ENCODE data around the gene RLN2. TPM values are rescaled to one million over a fixed set of nuclear protein-coding genes. Genes with fewer than 3 reads are reported as not detected.

The RLN2 gene
- total RNA-seq, 1 experiment from 2014 or later: 3.7 TPM

- H2BK15ac ChIP-seq (ENCODE audit: low read depth, low read length): no peak overlapping the region
- H3K56ac ChIP-seq (ENCODE audit: insufficient read length, low read depth, low read length): no peak overlapping the region
- no peak overlapping the region for H3K23ac ChIP-seq (ENCODE audit: insufficient read length, low read depth, low read length)
- Mint-ChIP-seq H3K27ac (no peak overlapping the region), H3K27me3 (ENCODE audit: low read depth) (no peaks in the 10 kb centered on the region; the same call in none of the 2 replicates), H3K4me3 (no peak overlapping the region), H3K4me1 (peaks cover 7 to 9% of the 10 kb centered on the region in 2 experiments), H3K36me3 (ENCODE audit: insufficient read depth in 1 of 3, low read depth in 3 of 3) (no peaks in the 10 kb centered on the region), H3K9me3 (peaks cover 1 to 2% of the 10 kb centered on the region in 2 experiments; a peak in 1 of 5 replicates)
- H3K18ac ChIP-seq (ENCODE audit: insufficient read length, low read depth, low read length): no peak overlapping the region
- no peaks in the 10 kb centered on the region for H3K79me1 ChIP-seq (ENCODE audit: insufficient read depth, low read depth, low read length, poor library complexity, severe bottlenecking)
- H2BK20ac ChIP-seq (ENCODE audit: low read depth, low read length, poor library complexity, severe bottlenecking): no peak overlapping the region
- H4K91ac ChIP-seq (ENCODE audit: insufficient read length, low read depth, low read length): no peak overlapping the region
- H3T11ph ChIP-seq (ENCODE audit: low read length): no peak overlapping the region
- no peaks in the 10 kb centered on the region for H3K23me2 ChIP-seq (ENCODE audit: insufficient read length, low read depth, low read length, poor library complexity, severe bottlenecking)
- DNase-seq: no peak
- no peak overlapping the region for H3K14ac ChIP-seq (ENCODE audit: insufficient read depth, low read length)
- H3K4me2 ChIP-seq (ENCODE audit: insufficient read depth, insufficient read length, low read length): no peak overlapping the region
- H2AFZ ChIP-seq (ENCODE audit: low read length): no peak overlapping the region
- no peak overlapping the region for H4K5ac ChIP-seq (ENCODE audit: insufficient read length, low read depth, low read length)
- TF ChIP-seq CTCF (conservative IDR thresholded peaks at IDR 0.05): no peak
- H4K8ac ChIP-seq (replicated peaks; ENCODE audit: insufficient read length, low read depth, low read length): no peak overlapping the region
- no peak overlapping the region for H3K4ac ChIP-seq (ENCODE audit: low read depth, low read length)
- H3K9me3 ChIP-seq (ENCODE audit: control insufficient read depth, low read depth, low read length): no peaks in the 10 kb centered on the region
- H3K79me2 ChIP-seq (ENCODE audit: insufficient read depth, low read length): no peaks in the 10 kb centered on the region
- H4K20me1 ChIP-seq (ENCODE audit: control insufficient read depth, insufficient read depth, insufficient read length): no peaks in the 10 kb centered on the region
- no peaks in the 10 kb centered on the region for H3K27me3 ChIP-seq (ENCODE audit: insufficient read depth, low read length)
- no peak overlapping the region for H2BK120ac ChIP-seq (ENCODE audit: low read depth, low read length, poor library complexity, severe bottlenecking)
- no CpG with 5 or more reads among the region's 1 CpG for WGBS (ENCODE audit: extremely low coverage, insufficient read length, low lambda C conversion rate)
- H2AK5ac ChIP-seq (ENCODE audit: insufficient read length, low read length): no peak overlapping the region
- H2BK12ac ChIP-seq (ENCODE audit: insufficient read length, low read depth, low read length): no peak overlapping the region
- H3K9ac ChIP-seq (ENCODE audit: extremely low read depth, insufficient read length, low read length): no peak overlapping the region
- H2BK5ac ChIP-seq (ENCODE audit: insufficient read length, low read length): no peak overlapping the region
- no peak overlapping the region for H3K27ac ChIP-seq (ENCODE audit: insufficient read length, low read depth, low read length)
- H3K4me1 ChIP-seq (ENCODE audit: insufficient read depth, low read length): no peaks in the 10 kb centered on the region; the same call in 1 of the 2 replicates
Measured at GRCh38 chr9:5292141-5292540, 12.4 kb downstream of the RLN2 start.
